H1 (cell line): Measurements from ENCODE around the gene PROX2. TPM values are rescaled to one million over a fixed set of nuclear protein-coding genes. Genes with fewer than 3 reads are reported as not detected.

Experiments
- CTCF ChIA-PET: fragments of 300-600 bp; sonication (Branson Sonifier 250); formaldehyde crosslinking; loops from one replicate; lab custom pipeline; 2021; ENCODE audit not compliant: partially characterized antibody; lab: Charles Lee
- POLR2A ChIA-PET: fragments of 300-600 bp; sonication (Branson Sonifier 250); formaldehyde crosslinking; loops from one replicate; lab custom pipeline; 2021; ENCODE audit warnings: inconsistent platforms; ENCODE audit not compliant: partially characterized antibody; lab: Charles Lee
- DNase-seq, 2 experiments: peaks; one replicate each; pipeline versions ENCODE4 v3.0.0 to v3.0.0-alpha.2; 2010 to 2022; ENCODE audit warnings: low spot score in 2 of 2, low read depth in 1 of 2, mixed read lengths in 1 of 2
- FAIRE-seq: peaks from 2 replicates; lab custom pipeline; 2011; peaks lifted over from hg19 to GRCh38; lab: Jason Lieb, UNC
- H2AFZ ChIP-seq: 2 replicates; pipeline ENCODE4 v1.8.1; 2012; ENCODE audit warnings: low read length, inconsistent platforms
- H2AK5ac ChIP-seq: 2 replicates; pipeline ENCODE4 v1.6.1; 2013; ENCODE audit warnings: low read depth, low read length
- H2BK120ac ChIP-seq: replicated peaks from 2 replicates; pipeline ENCODE3; 2013; ENCODE audit warnings: low read depth, low read length, inconsistent platforms
- H2BK12ac ChIP-seq: 2 replicates; pipeline ENCODE4 v1.6.1; 2013; ENCODE audit warnings: low read depth, low read length
- H2BK15ac ChIP-seq: 2 replicates; pipeline ENCODE4 v1.6.1; 2013; ENCODE audit warnings: low read length
- H2BK20ac ChIP-seq: 2 replicates; pipeline ENCODE4 v1.6.1; 2013; ENCODE audit warnings: low read length
- H2BK5ac ChIP-seq: 2 replicates; pipeline ENCODE4 v1.6.1; 2013; ENCODE audit warnings: low read depth, low read length
- H3K14ac ChIP-seq: 2 replicates; pipeline ENCODE4 v1.6.1; 2013; ENCODE audit warnings: inconsistent platforms; ENCODE audit not compliant: insufficient read length
- H3K18ac ChIP-seq: 2 replicates; pipeline ENCODE4 v1.6.1; 2013; ENCODE audit warnings: low read length; ENCODE audit errors: extremely low read depth
- H3K23ac ChIP-seq: 2 replicates; pipeline ENCODE4 v1.6.1; 2013; ENCODE audit warnings: inconsistent platforms; ENCODE audit not compliant: insufficient read length
- H3K23me2 ChIP-seq: 2 replicates; pipeline ENCODE4 v1.6.1; 2013; ENCODE audit warnings: low read depth, low read length
- H3K27ac ChIP-seq: 2 replicates; pipeline ENCODE4 v1.6.1; 2011; ENCODE audit warnings: low read depth, low read length, inconsistent platforms
- H3K27me3 ChIP-seq, 4 experiments: replicated peaks in 1 of 4; 1 replicate in 1 of 4; 2 replicates in 3 of 4; pipeline versions ENCODE4 v1.6.1 to v1.8.1; 2011 to 2013; ENCODE audit warnings: low read length in 3 of 4, mild to moderate bottlenecking in 3 of 4, inconsistent platforms in 2 of 4, mixed read lengths in 2 of 4, moderate library complexity in 1 of 4; ENCODE audit not compliant: control insufficient read depth in 3 of 4, insufficient read depth in 3 of 4; ENCODE audit errors: extremely low read depth in 1 of 4
- H3K36me3 ChIP-seq, 4 experiments: 2 replicates each; pipeline versions ENCODE4 v1.6.1 to v1.8.1; 2011 to 2013; ENCODE audit warnings: mild to moderate bottlenecking in 4 of 4, low read length in 3 of 4, moderate library complexity in 2 of 4, control low read depth in 1 of 4, inconsistent platforms in 1 of 4; ENCODE audit not compliant: insufficient read depth in 4 of 4, control insufficient read depth in 2 of 4
- H3K4ac ChIP-seq: replicated peaks from 2 replicates; pipeline ENCODE3; 2013; ENCODE audit warnings: low read length, low read depth, mixed read lengths, inconsistent platforms; ENCODE audit not compliant: insufficient read length
- H3K4me1 ChIP-seq, 4 experiments: replicated peaks in 1 of 4; 1 replicate in 1 of 4; 2 replicates in 3 of 4; pipeline versions ENCODE4 v1.6.1 to v1.8.1; 2011 to 2013; ENCODE audit warnings: low read length in 3 of 4, inconsistent platforms in 2 of 4, mixed read lengths in 1 of 4; ENCODE audit not compliant: insufficient read depth in 4 of 4, control insufficient read depth in 3 of 4
- H3K4me2 ChIP-seq, 2 experiments: 2 replicates each; pipeline versions ENCODE4 v1.6.1 to v1.8.1; 2011 to 2013; ENCODE audit warnings: low read depth in 2 of 2, low read length in 2 of 2, control low read depth in 1 of 2, inconsistent platforms in 1 of 2, mild to moderate bottlenecking in 1 of 2; ENCODE audit not compliant: insufficient read depth in 1 of 2
- H3K4me3 ChIP-seq, 4 experiments: fragments of 200-600, 300-600 bp in 1 of 4; sonication (generic), shearing (Covaris generic), sonication (Bioruptor Twin) in 1 of 4; 2 replicates each; pipeline versions ENCODE4 v1.5.1 to v1.8.1; 2011 to 2016; ENCODE audit warnings: low read length in 4 of 4, low read depth in 3 of 4, control low read depth in 2 of 4, inconsistent platforms in 2 of 4, mild to moderate bottlenecking in 2 of 4, mixed read lengths in 1 of 4, moderate library complexity in 1 of 4; ENCODE audit not compliant: insufficient read depth in 2 of 4; ENCODE audit errors: extremely low read depth in 1 of 4
- H3K56ac ChIP-seq: replicated peaks from 2 replicates; pipeline ENCODE3; 2013; ENCODE audit warnings: low read depth, mild to moderate bottlenecking, mixed read lengths, low read length, inconsistent platforms; ENCODE audit not compliant: insufficient read length
- H3K79me1 ChIP-seq: 2 replicates; pipeline ENCODE4 v1.6.1; 2013; ENCODE audit warnings: low read depth, low read length, control low read depth
- H3K79me2 ChIP-seq, 2 experiments: 2 replicates each; pipeline versions ENCODE4 v1.6.1 to v1.8.1; 2012 to 2013; ENCODE audit warnings: low read length in 2 of 2, mild to moderate bottlenecking in 2 of 2, inconsistent platforms in 1 of 2; ENCODE audit not compliant: insufficient read depth in 2 of 2, control insufficient read depth in 1 of 2
- H3K9ac ChIP-seq, 4 experiments: replicated peaks in 1 of 4; 1 replicate in 1 of 4; 2 replicates in 3 of 4; pipeline versions ENCODE4 v1.6.1 to v1.8.1; 2011 to 2013; ENCODE audit warnings: low read depth in 3 of 4, low read length in 3 of 4, control low read depth in 2 of 4, mild to moderate bottlenecking in 2 of 4, moderate library complexity in 2 of 4, inconsistent platforms in 1 of 4; ENCODE audit errors: extremely low read depth in 1 of 4
- H3K9me3 ChIP-seq, 2 experiments: 2 replicates each; pipeline versions ENCODE4 v1.6.1 to v1.8.1; 2012 to 2013; ENCODE audit warnings: mild to moderate bottlenecking in 2 of 2, moderate library complexity in 2 of 2, control low read depth in 1 of 2, inconsistent platforms in 1 of 2, low read depth in 1 of 2, low read length in 1 of 2, mixed read lengths in 1 of 2; ENCODE audit not compliant: insufficient read depth in 2 of 2
- H4K20me1 ChIP-seq, 2 experiments: replicated peaks in 1 of 2; 2 replicates each; pipeline versions ENCODE3 to v1.8.1; 2011 to 2013; ENCODE audit warnings: inconsistent platforms in 2 of 2, low read length in 2 of 2, mild to moderate bottlenecking in 1 of 2; ENCODE audit not compliant: insufficient read depth in 2 of 2, control insufficient read depth in 1 of 2
- H4K5ac ChIP-seq: 2 replicates; pipeline ENCODE4 v1.6.1; 2013; ENCODE audit warnings: low read length, low read depth, mixed read lengths, inconsistent platforms; ENCODE audit not compliant: insufficient read length
- H4K8ac ChIP-seq: 2 replicates; pipeline ENCODE4 v1.8.0; 2013; ENCODE audit warnings: mild to moderate bottlenecking, moderate library complexity, low read length, inconsistent platforms; ENCODE audit not compliant: insufficient read depth; ENCODE audit errors: extremely low read depth
- H4K91ac ChIP-seq: replicated peaks from 2 replicates; pipeline ENCODE3; 2013; ENCODE audit warnings: low read length, mixed read lengths, inconsistent platforms; ENCODE audit not compliant: insufficient read length
- ATF3 ChIP-seq: IDR thresholded peaks from 2 replicates; pipeline ENCODE4 v1.6.1; 2011; ENCODE audit warnings: low read depth, mild to moderate bottlenecking, low read length; ENCODE audit not compliant: insufficient read depth
- CHD2 ChIP-seq: IDR thresholded peaks from 2 replicates; pipeline ENCODE4 v1.6.1; 2012; ENCODE audit warnings: low read length, improper control_type of control experiment
- GABPA ChIP-seq: IDR thresholded peaks from 2 replicates; pipeline ENCODE4 v1.6.1; 2011; ENCODE audit warnings: mild to moderate bottlenecking, low read length, moderate library complexity, borderline replicate concordance; ENCODE audit not compliant: insufficient read depth
- JUN ChIP-seq: IDR thresholded peaks from 2 replicates; pipeline ENCODE4 v1.6.1; 2011; ENCODE audit warnings: low read depth, mild to moderate bottlenecking, improper control_type of control experiment, low read length
- JUND ChIP-seq: IDR thresholded peaks from 2 replicates; pipeline ENCODE4 v1.6.1; 2011; ENCODE audit warnings: mild to moderate bottlenecking, improper control_type of control experiment, low read length
- KDM1A ChIP-seq: fragments of 200-600, 300-600 bp; sonication (generic); IDR thresholded peaks from 2 replicates; pipeline ENCODE4 v1.7.1; 2016; ENCODE audit warnings: mild to moderate bottlenecking, low read length, borderline replicate concordance
- NANOG ChIP-seq: IDR thresholded peaks from 2 replicates; pipeline ENCODE4 v1.6.1; 2011; ENCODE audit warnings: low read length, low read depth, mild to moderate bottlenecking, inconsistent platforms; ENCODE audit not compliant: insufficient read depth, poor library complexity, severe bottlenecking
- POLR2A ChIP-seq, 2 experiments: IDR thresholded peaks; 1 replicate in 1 of 2; 2 replicates in 1 of 2; pipeline ENCODE4 v1.6.1; 2011; ENCODE audit warnings: low read depth in 2 of 2, low read length in 2 of 2, mild to moderate bottlenecking in 2 of 2; ENCODE audit errors: control extremely low read depth in 1 of 2
- SIX5 ChIP-seq: IDR thresholded peaks from 2 replicates; pipeline ENCODE4 v1.6.1; 2011; ENCODE audit warnings: mild to moderate bottlenecking, low read depth, low read length
- SP1 ChIP-seq: IDR thresholded peaks from 2 replicates; pipeline ENCODE4 v1.6.1; 2011; ENCODE audit warnings: low read depth, low read length
- TAF1 ChIP-seq: IDR thresholded peaks from 2 replicates; pipeline ENCODE4 v1.6.1; 2011; ENCODE audit warnings: mild to moderate bottlenecking, low read depth, low read length
- TCF12 ChIP-seq: IDR thresholded peaks from 2 replicates; pipeline ENCODE4 v1.6.1; 2011; ENCODE audit warnings: low read depth, mild to moderate bottlenecking, low read length
- ZNF274 ChIP-seq: IDR thresholded peaks from 2 replicates; pipeline ENCODE4 v1.7.0; 2012; ENCODE audit warnings: low read length, borderline replicate concordance; ENCODE audit errors: extremely low read depth
- WGBS, 2 experiments: shearing (Covaris generic) in 1 of 2; methylation state at CpG; one replicate each; pipeline versions ENCODE4 v1.1.6 to v1.1.7; 2013 to 2015; ENCODE audit warnings: low lambda C conversion rate in 2 of 2, mixed read lengths in 2 of 2, inconsistent platforms in 1 of 2, low coverage in 1 of 2, missing lambda C conversion rate in 1 of 2; ENCODE audit not compliant: insufficient replicate concordance in 2 of 2, insufficient coverage in 1 of 2, insufficient read length in 1 of 2; ENCODE audit errors: extremely low coverage in 1 of 2, missing lambda C conversion rate in 1 of 2; 5-methylcytosine and 5-hydroxymethylcytosine counted together
- polyA plus RNA-seq, 7 experiments: library from polyadenylated mRNA; depleted of rRNA in 3 of 7; stranded (reverse) in 5 of 7; unstranded in 2 of 7; fragments of >200 nt in 5 of 7; fragments of 200-250 nt in 2 of 7; gene quantifications; 1 replicate in 5 of 7; 2 replicates in 1 of 7; 4 replicates in 1 of 7; pipeline versions ENCODE4 v1.2.1 to v1.2.3, GENCODE V29; 2011 to 2013; ENCODE audit warnings: missing spikeins in 2 of 7, mixed read lengths in 2 of 7
- total RNA-seq: library from RNA; stranded (reverse); fragmentation: NEBNext Ultra II Directional; extraction: Animal tissue kit (Norgen Biotek cat#: 25700); gene quantifications from 2 replicates; pipeline ENCODE4 v1.2.1, GENCODE V29; 2021

The PROX2 gene
- total and polyA plus RNA-seq, 2 of the 8 experiments (the other 6 are each of a cell fraction or from before 2014, with no cell fraction given) = 0.03 TPM; not detected in 1

GRCh38 chr14:74879427-74880182 lies 3.7 kb upstream of the PROX2 start:
- Histone ChIP-seq H4K91ac (no peak overlapping the region), H3K27ac (no peak overlapping the region), H3K23me2 (peaks cover 7% of the 10 kb centered on the region; the same call in 1 of the 2 replicates), H3K36me3 (no peaks in the 10 kb centered on the region; a peak in 3 of 8 replicates), H3K9me3 (no peaks in the 10 kb centered on the region), H3K27me3 (no peaks in the 10 kb centered on the region), H3K4me2 (no peak overlapping the region), H2BK5ac (no peak overlapping the region), H2BK12ac (no peak overlapping the region), H3K9ac (no peak overlapping the region), H2BK20ac (no peak overlapping the region), H2BK15ac (no peak overlapping the region), H3K79me2 (peaks cover 19 to 28% of the 10 kb centered on the region in 2 experiments), H2BK120ac (no peak overlapping the region), H3K4me3 (no peak overlapping the region), H3K4ac (no peak overlapping the region), H3K14ac (no peak overlapping the region), H2AK5ac (no peak overlapping the region), H3K18ac (no peak overlapping the region), H3K4me1 (peaks cover 5 to 14% (median 10%) of the 10 kb centered on the region in 4 experiments; a peak in 5 of 7 replicates), H3K23ac (no peak overlapping the region), H4K20me1 (peaks cover 6 to 13% of the 10 kb centered on the region in 2 experiments), H3K56ac (no peak overlapping the region), H4K5ac (no peak overlapping the region), H2AFZ (no peak overlapping the region), H4K8ac (no peak overlapping the region), H3K79me1 (peaks cover 5% of the 10 kb centered on the region)
- DNase-seq = no peak
- ChIA-PET POLR2A (interaction anchor here (1.1 to 2.6 kb wide), 3 partner anchors 14 to 26 kb away, joined by 3 to 9 read pairs (median 7); no protein-coding TSS in a partner anchor), CTCF (interaction anchor here (0.7 to 17.5 kb wide), 11 partner anchors 10 to 417 kb away, joined by 3 to 364 read pairs (median 5); no protein-coding TSS in a partner anchor)
- FAIRE-seq = no peak
- 87% methylated on average over 2 of the region's 3 CpGs; no CpG with 5 or more reads in 1 of the 2 experiments for WGBS, 2 experiments
- TF ChIP-seq ATF3 (no peak), JUN (no peak), TCF12 (no peak), JUND (no peak), ZNF274 (no peak), POLR2A (IDR thresholded peaks at IDR 0.05; ENCODE audit: control extremely low read depth in 1 of 2, low read depth in 2 of 2, low read length in 2 of 2) (no peak), NANOG (no peak), SP1 (no peak), SIX5 (no peak), GABPA (no peak), TAF1 (no peak), CHD2 (no peak), KDM1A (no peak)
